Hematopoietic multipotent progenitor cell treated with erythropoietin and hydrocortisone succinate and interleukin-3 and kit ligand, for 4 days (in vitro differentiated cells): Measurements from ENCODE around the gene ATF3.

ENCODE experiments used
- DNase-seq: peaks from one replicate; pipeline ENCODE4 v3.0.0-alpha.2; 2015

The ATF3 gene, protein sequence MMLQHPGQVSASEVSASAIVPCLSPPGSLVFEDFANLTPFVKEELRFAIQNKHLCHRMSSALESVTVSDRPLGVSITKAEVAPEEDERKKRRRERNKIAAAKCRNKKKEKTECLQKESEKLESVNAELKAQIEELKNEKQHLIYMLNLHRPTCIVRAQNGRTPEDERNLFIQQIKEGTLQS

DNA sequence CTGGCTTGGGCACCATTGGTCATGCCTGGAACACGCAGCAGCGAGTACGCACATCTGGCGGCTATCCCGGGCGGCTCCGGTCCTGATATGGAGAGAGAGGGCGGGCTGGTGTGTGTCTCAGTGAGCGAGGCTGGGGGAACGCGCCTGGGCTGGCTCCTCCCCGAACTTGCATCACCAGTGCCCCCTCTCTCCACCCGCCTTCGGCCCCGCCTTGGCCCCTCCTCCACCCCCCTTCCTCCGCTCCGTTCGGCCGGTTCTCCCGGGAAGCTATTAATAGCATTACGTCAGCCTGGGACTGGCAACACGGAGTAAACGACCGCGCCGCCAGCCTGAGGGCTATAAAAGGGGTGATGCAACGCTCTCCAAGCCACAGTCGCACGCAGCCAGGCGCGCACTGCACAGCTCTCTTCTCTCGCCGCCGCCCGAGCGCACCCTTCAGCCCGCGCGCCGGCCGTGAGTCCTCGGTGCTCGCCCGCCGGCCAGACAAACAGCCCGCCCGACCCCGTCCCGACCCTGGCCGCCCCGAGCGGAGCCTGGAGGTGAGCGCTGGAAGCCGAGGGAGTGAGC is at the start of gene ATF3:
Gene ATF3 (plus strand): TSS at position 370 of the 567 bp plus-strand sequence. CDS start 6,261 bp downstream, outside the sequence.
- DNase-seq = peak; percentile 95

GRCh38 chr1:212559929-212560328 is 48.6 kb upstream of the ATF3 start:
- DNase-seq = no peak

GRCh38 chr1:212560933-212561460 is 47.6 kb upstream of the ATF3 start:
- DNase-seq = no peak

GRCh38 chr1:212561501-212561931 is 47.0 kb upstream of the ATF3 start:
- DNase-seq = no peak

GRCh38 chr1:212562771-212563170 is 45.8 kb upstream of the ATF3 start:
- no peak for DNase-seq

DNA sequence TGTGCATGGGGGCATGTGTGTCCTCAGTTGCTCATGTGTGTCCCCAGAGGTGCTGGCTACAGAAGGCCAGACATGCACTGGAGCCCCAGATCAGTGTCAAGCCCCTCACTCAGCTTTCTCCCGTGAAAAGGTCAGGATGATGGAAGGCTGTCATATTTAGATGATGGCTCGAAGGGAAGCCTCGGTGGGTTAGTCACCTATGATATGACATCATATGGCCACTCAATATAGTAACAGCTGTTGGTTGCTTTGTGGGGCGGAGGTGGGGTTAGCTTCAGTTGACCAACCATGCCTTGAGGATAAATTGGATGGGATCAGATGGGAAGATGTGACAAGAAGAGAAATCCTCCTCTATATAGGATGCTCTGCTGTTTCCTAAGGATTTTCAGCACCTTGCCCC is 43.5 kb upstream of the ATF3 start:
- no peak for DNase-seq

GRCh38 chr1:212565571-212566305 is 42.8 kb upstream of the ATF3 start:
- no peak for DNase-seq

DNA sequence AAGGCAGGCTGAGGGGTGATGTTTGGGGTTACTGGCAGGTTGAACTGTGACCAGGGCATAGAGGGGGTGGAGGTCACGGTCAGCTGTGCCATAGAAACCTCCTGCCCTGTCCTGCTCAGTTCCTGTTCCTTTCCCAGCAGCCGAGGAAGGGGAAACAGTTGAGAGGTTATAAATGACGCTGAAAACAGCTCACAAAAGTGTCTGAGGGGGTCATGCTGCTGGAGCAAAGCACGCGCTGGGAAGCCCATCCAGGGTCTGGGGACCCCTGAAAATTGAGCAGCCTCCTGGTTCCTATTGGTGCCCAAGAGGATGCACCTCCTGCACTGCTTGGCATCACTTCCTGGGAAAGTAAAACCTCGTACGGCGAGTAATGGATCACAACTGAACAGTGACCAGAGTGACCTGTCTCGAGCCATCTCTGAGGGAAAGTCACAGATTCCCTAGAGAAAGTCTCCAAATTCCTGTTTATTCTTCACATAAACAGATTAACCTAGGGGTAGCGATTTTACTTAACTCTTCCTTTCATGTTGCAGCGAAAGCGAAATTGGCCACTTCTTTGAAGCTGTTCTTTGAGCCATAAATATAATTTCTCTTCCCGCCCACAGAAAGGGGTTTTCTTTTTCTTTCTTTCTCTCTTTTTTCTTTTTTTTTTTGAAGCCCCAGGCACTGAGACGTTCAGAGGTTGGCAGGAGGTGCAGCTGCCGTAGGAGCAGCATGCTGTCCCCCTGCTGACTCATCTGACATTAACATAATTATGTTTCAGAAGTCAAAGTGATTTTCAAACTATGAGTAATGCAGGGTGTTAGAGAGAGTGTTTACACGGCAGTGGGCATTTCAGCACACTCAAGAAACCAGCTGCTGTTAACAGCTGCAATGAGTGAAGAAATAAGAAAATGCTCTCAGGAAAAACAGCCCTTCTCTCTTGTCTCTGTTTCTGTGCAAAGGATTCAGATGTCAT is 41.8 kb upstream of the ATF3 start:
- DNase-seq = peak; percentile 79

GRCh38 chr1:212567638-212568037 is 40.9 kb upstream of the ATF3 start:
- no peak for DNase-seq

- DNase-seq = no peak
Observed at GRCh38 chr1:212568978-212569537, 39.5 kb upstream of the ATF3 start.

DNA sequence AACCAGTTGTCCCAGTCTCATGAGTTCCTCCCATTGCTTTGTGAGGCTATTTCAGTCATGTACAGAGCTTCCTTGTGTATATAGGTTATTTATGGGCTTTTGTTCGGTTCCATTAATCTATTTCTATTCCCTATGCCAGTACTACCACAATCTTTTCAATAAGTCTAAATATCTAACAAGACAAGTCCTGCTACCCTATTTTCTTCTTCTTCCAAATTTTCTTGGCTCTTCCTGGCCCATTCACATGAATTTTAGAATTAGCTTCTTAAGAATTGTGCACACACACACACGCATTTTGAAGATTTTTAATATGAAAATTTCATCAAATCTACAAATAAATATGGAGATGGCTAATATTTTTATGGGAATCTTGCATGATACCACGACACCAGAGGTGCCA is 33.8 kb upstream of the ATF3 start:
- DNase-seq = no peak

GRCh38 chr1:212575333-212575732 is 33.2 kb upstream of the ATF3 start:
- no peak for DNase-seq

DNA sequence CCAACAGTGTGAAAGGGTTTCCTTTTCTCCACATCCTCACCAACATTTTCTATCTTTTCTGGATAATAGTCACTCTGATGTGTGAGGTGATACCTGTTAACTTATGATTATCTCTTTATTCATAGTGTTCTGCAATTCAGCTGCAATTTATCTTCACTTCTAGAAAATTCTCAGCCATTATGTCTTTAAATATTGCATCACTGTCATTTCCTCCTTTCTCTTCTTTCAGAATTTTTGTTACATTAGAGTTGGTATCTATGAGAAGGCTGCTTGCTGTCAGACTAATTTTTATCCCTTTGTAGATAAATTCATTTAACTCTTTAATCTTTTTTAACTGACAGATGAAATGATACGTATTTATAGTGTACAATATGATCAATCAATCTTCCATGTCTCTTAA is 30.5 kb upstream of the ATF3 start:
- DNase-seq = no peak

DNA sequence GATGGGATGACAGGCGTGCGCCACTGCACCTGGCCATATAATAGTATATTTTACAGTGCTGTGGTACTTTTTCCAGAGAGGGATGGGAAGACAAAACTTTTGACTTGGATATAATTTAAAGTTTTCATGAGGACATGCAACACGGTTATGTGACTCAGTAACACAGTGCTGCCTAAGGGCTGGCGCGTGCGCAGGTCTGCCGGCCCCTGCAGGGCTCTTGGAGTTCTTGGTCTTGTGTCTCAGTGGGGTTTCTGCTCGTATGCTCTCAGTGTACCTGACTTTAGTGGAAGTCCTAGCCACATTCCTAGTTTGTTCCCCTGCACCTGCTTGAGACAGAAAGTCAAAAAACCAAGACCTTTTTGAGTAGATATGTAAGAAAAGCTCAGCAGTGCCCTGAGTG is 27.5 kb upstream of the ATF3 start:
- DNase-seq = no peak

GRCh38 chr1:212582291-212582690 is 26.3 kb upstream of the ATF3 start:
- no peak for DNase-seq

DNA sequence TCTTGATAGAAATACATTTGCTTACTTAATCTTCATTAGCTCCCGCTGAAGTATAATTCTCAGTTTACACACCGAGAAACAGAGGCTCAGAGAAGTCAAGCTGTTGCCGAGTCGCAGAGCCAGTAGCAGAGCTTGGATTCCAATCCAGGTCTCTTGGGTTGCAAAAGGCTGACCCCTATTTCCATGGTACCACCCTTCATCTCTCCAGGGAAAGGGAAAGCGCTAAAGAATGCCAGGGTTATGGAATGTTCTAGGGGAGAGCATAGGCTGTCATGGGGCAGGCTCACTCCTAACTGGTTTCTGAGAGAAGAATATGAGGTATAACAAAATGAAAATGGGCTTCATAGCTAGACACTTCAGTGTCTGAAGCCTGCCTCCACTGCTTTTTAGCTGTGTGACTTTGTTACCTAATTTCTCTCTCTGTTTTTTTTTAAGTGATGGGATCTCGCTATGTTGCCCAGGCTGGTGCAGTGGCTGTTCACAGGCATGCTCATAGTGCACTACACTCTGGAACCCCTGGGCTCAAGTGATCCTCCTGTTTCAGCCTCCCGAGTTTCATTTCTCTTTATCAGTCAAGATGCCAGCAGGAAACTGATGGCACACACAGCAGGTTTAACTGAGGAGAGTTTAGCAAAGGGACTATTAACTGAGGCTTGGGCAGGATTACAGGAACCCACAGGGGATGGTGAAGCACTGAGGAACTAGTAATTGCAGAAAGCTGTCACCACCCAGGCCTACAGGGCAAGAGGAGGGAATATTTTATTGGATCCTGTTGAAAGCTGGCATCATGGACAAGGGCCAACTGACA is 25.5 kb upstream of the ATF3 start:
- no peak for DNase-seq

GRCh38 chr1:212583643-212584042 is 24.9 kb upstream of the ATF3 start:
- DNase-seq = no peak

DNA sequence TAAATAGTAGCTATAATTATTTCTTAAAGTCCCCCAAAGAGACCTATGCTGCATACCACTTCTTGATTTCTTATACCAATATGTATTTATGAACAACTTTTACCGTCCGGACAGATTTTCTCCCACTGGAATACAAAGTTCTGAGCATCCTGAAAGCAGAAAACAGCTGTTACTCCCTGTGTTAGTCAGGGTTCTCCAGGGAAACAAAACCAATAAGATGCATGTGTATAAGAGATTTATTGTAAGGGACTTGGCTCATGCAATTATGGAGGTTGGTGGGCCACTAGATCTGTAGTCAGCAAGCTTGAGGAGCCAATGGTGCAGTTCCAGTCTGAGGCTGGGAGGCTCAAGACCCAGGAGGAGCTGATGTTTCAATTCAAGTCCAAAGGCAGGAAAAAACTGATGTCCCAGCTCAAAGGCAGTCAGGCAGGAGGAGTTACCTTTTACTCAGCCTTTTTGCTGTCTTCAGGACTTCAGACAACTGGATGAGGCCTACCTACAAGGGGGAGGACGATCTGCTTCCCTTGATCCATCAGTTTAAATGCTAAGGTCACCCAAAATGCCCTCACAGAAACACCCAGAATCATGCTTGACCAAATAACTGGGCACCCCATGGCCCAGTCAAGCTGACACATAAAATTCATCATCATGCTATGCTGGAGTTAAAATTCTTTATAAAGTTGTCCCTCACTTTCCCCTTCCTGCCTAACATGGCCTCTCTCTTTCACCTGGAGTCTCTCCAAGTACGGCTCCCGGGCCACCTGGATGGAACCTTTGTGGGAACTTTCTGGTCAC is 24.3 kb upstream of the ATF3 start:
- DNase-seq = no peak

DNA sequence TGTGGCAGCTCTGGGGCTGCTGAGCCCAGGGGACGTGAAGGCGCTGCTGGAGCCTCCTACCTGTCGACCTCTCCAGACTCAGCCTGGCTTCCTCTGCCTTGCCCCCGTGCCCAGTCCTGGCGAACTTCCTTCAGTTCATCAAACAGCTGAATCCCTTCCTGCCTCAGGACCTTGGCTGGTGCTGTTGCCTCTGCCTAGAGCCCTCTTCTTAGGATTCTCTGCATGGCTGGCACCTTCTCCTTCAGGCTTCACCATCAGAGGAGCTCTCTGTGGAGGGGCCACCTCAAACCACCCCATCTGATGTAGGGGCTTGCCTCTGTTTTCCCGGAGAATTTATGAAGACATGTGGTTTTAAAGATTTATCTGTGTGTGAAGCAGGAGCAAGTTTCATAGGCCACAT is 23.4 kb upstream of the ATF3 start:
- no peak for DNase-seq

GRCh38 chr1:212586206-212587015 is 22.1 kb upstream of the ATF3 start:
- no peak for DNase-seq
